Panc1 (cell line): ENCODE measurements around the gene ME1. TPM values are rescaled to one million over a fixed set of nuclear protein-coding genes. Genes with fewer than 3 reads are reported as not detected.
"Not testable (repeated sequence)": the region's sequence is repeated elsewhere in the genome, so short reads cannot be mapped to it uniquely, and the experiment has no call there.

ENCODE experiments used
- ATAC-seq: fragments of 200-7000 bp; cut with Tn5 transposase; 2 replicates; pipeline ENCODE4 v1.9.1; 2020; ENCODE audit warnings: mild to moderate bottlenecking, moderate library complexity
- BruUV-seq: library from RNA; stranded (reverse); fragments of 400-500 nt; replicated peaks from 2 replicates; lab custom pipeline; 2021; lab: Mats Ljungman, UMichigan
- CTCF ChIA-PET: fragments of 300-600 bp; sonication (Branson Sonifier 250); formaldehyde crosslinking; loops from one replicate; lab custom pipeline; 2022; ENCODE audit warnings: antibody characterized with exemption; lab: Charles Lee
- POLR2A ChIA-PET: fragments of 300-600 bp; sonication (Branson Sonifier 250); formaldehyde crosslinking; loops from one replicate; lab custom pipeline; 2022; ENCODE audit warnings: antibody characterized with exemption; lab: Charles Lee
- DNase-seq: peaks from one replicate; pipeline ENCODE4 v3.0.0-alpha.2; 2010; ENCODE audit warnings: low read depth, low spot score
- H3K27ac ChIP-seq: 2 replicates; pipeline ENCODE4 v1.5.1; 2011; ENCODE audit warnings: mild to moderate bottlenecking, low read length, inconsistent platforms
- H3K27me3 ChIP-seq: fragments of 200-500 bp; sonication (Bioruptor generic); 2 replicates; pipeline ENCODE4 v1.6.0; 2014; ENCODE audit warnings: low read length, inconsistent platforms; ENCODE audit not compliant: control insufficient read depth, insufficient read depth
- H3K36me3 ChIP-seq: fragments of 200-500 bp; sonication (Bioruptor generic); 2 replicates; pipeline ENCODE4 v1.5.1; 2014; ENCODE audit warnings: inconsistent platforms, mild to moderate bottlenecking, low read length, moderate library complexity; ENCODE audit not compliant: control insufficient read depth, insufficient read depth
- H3K4me1 ChIP-seq: 2 replicates; pipeline ENCODE4 v1.5.1; 2011; ENCODE audit warnings: inconsistent platforms, mild to moderate bottlenecking, low read length, moderate library complexity; ENCODE audit not compliant: control insufficient read depth, insufficient read depth
- H3K4me3 ChIP-seq, 2 experiments: 2 replicates each; pipeline ENCODE4 v1.5.1; 2011 to 2012; ENCODE audit warnings: low read depth in 2 of 2, low read length in 2 of 2, mild to moderate bottlenecking in 2 of 2, inconsistent platforms in 1 of 2, moderate library complexity in 1 of 2
- H3K9me3 ChIP-seq: fragments of 200-500 bp; sonication (Bioruptor generic); 2 replicates; pipeline ENCODE4 v1.5.1; 2014; ENCODE audit warnings: low read depth, mild to moderate bottlenecking, inconsistent platforms, low read length, moderate library complexity; ENCODE audit not compliant: control insufficient read depth, insufficient read depth
- POLR2AphosphoS5 ChIP-seq: IDR thresholded peaks from 2 replicates; pipeline ENCODE4 v1.6.1; 2012; ENCODE audit warnings: mild to moderate bottlenecking, low read depth, low read length, moderate library complexity
- REST ChIP-seq, 2 experiments: IDR thresholded peaks; 2 replicates each; pipeline ENCODE4 v1.6.1; 2011 to 2012; ENCODE audit warnings: low read depth in 2 of 2, control low read depth in 1 of 2, low read length in 1 of 2, mild to moderate bottlenecking in 1 of 2, moderate library complexity in 1 of 2; ENCODE audit not compliant: insufficient read depth in 1 of 2
- SIN3A ChIP-seq: IDR thresholded peaks from 2 replicates; pipeline ENCODE4 v1.6.1; 2012; ENCODE audit warnings: low read depth, mild to moderate bottlenecking, low read length, moderate library complexity, borderline replicate concordance; ENCODE audit not compliant: insufficient read depth
- TCF7L2 ChIP-seq: IDR thresholded peaks from 2 replicates; pipeline ENCODE4 v1.6.1; 2011; ENCODE audit warnings: mild to moderate bottlenecking, low read depth, low read length, inconsistent platforms
- in situ Hi-C: cut with HindIII; loops from 2 replicates; pipeline ENCODE4 v1.10.0; 2016; ENCODE audit warnings: low sequenced_read_pairs, low pct_unique_long_range_greater_than_20kb
- intact Hi-C: fragments of 100-400 bp; cut with micrococcal nuclease; formaldehyde crosslinking; loops from one replicate; pipeline ENCODE4 v1.10.0; 2022; ENCODE audit not compliant: unreplicated experiment
- total RNA-seq: library from RNA; stranded (reverse); gene quantifications from one replicate; pipeline ENCODE4 v1.2.1, GENCODE V29; 2021; ENCODE audit not compliant: unreplicated experiment
- TF ChIP-seq, protein P1 (sequence below): fragments of 450-650 bp; IDR thresholded peaks from 2 replicates; pipeline ENCODE4 v1.5.1; 2017; ENCODE audit warnings: mild to moderate bottlenecking

Gene ME1
- total RNA-seq, 1 experiment from 2014 or later: 19.7 TPM

DNA sequence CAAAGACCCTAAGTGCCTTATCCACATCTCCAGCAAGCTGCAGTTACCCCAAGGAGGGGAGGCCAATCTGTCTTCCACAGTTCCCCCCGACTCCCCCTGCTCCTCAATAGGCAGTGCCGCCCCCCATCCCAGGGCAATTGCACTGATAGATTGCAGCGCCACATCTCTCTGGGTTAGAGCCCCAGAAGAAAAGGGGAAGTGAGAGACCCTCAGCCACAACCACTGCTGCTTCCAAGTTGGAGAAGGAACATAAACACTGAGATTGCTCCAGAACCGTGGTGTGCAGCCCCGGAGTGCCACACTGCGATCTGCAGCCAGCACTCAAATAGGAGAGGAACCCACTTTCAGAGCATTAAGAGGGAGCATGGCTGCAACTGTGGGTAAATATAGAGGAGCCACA lies 136.2 kb downstream of the ME1 start:
- ChIA-PET POLR2A (no interaction called here), CTCF (no interaction called here)
- DNase-seq (no peak), ATAC-seq (no peak)
- no peak overlapping the region for H3K27ac ChIP-seq
- no peaks in the 10 kb centered on the region for H3K4me1 ChIP-seq
- BruUV-seq: no TSS peak
- TF ChIP-seq TCF7L2: no peak
- no peak for TF ChIP-seq REST (IDR thresholded peaks at IDR 0.05; ENCODE audit: insufficient read depth in 1 of 2, low read depth in 2 of 2, low read length in 1 of 2)
- TF ChIP-seq POLR2AphosphoS5: no peak
- TF ChIP-seq SIN3A: no peak
- TF ChIP-seq, protein P1, sequence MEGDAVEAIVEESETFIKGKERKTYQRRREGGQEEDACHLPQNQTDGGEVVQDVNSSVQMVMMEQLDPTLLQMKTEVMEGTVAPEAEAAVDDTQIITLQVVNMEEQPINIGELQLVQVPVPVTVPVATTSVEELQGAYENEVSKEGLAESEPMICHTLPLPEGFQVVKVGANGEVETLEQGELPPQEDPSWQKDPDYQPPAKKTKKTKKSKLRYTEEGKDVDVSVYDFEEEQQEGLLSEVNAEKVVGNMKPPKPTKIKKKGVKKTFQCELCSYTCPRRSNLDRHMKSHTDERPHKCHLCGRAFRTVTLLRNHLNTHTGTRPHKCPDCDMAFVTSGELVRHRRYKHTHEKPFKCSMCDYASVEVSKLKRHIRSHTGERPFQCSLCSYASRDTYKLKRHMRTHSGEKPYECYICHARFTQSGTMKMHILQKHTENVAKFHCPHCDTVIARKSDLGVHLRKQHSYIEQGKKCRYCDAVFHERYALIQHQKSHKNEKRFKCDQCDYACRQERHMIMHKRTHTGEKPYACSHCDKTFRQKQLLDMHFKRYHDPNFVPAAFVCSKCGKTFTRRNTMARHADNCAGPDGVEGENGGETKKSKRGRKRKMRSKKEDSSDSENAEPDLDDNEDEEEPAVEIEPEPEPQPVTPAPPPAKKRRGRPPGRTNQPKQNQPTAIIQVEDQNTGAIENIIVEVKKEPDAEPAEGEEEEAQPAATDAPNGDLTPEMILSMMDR: no peak
- H3K4me3 ChIP-seq: no peak overlapping the region
- no peaks in the 10 kb centered on the region for H3K9me3 ChIP-seq
- in situ Hi-C loops: no loop called here
- intact Hi-C loops: no loop called here
- no peaks in the 10 kb centered on the region for H3K27me3 ChIP-seq
- H3K36me3 ChIP-seq: no peaks in the 10 kb centered on the region

DNA sequence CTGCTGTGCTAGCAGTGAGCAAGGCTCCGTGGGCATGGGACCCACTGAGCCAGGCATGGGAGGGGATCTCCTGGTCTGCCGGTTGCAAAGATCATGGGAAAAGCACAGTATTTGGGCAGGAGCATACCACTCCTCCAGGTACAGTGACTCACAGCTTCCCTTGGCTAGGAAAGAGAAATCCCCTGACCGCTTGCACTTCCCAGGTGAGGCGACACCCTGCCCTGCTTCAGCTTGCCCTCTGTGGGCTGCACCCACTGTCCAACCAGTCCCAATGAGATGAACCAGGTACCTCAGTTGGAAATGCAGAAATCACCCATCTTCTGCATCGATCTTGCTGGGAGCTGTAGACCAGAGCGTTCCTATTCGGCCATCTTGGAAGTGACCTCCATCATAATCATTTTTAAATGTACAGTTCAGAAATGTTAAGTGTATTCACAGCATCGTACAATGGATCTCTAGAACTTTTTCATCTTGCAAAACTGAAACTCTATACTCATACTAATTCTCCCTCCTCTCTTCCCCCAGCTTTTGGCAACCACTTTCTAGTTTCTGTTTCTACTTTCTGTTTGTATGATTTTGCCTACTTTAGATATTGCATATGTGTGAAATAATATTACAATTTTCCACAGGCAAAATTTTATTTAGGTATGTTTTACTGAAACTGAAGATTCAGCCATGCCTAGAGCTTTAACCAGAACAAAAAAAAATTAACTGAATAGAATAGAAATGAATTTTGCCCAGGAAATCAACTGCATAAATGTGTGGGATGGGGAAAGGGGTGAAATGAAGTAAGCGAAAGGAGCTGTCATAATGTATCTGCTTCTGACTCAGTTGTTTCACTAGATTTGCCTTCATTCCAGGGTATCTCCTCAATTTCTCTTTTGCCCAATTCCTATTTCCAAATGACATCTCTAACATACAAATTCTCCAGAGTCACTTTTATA lies 137.7 kb downstream of the ME1 start:
- no peaks in the 10 kb centered on the region for H3K36me3 ChIP-seq
- POLR2A ChIA-PET: no interaction called here
- CTCF ChIA-PET: interaction anchor here (0.7 kb wide), 1 partner anchor 341 kb away, joined by 3 read pairs; no protein-coding TSS in a partner anchor
- no TSS peak for BruUV-seq
- in situ Hi-C loops: no loop called here
- TF ChIP-seq, protein P1: no peak
- TF ChIP-seq REST (IDR thresholded peaks at IDR 0.05; ENCODE audit: insufficient read depth in 1 of 2, low read depth in 2 of 2, low read length in 1 of 2) (no peak), POLR2AphosphoS5 (no peak), TCF7L2 (no peak), SIN3A (no peak)
- H3K4me3 ChIP-seq: no peak overlapping the region
- H3K27ac ChIP-seq: no peak overlapping the region
- H3K9me3 ChIP-seq: no peaks in the 10 kb centered on the region
- ATAC-seq: no peak
- no peak for DNase-seq
- no peaks in the 10 kb centered on the region for H3K27me3 ChIP-seq
- H3K4me1 ChIP-seq: no peaks in the 10 kb centered on the region
- intact Hi-C loops: no loop called here

- H3K4me3 ChIP-seq, H3K36me3 ChIP-seq, CTCF ChIA-PET, intact Hi-C loops, POLR2A ChIA-PET, DNase-seq, BruUV-seq, H3K27ac ChIP-seq, H3K9me3 ChIP-seq, ATAC-seq, H3K27me3 ChIP-seq, in situ Hi-C loops, H3K4me1 ChIP-seq: not testable (repeated sequence)
Measured at GRCh38 chr6:83287298-83287697, 143.6 kb downstream of the ME1 start.
